A673 (cell line): ENCODE results near the gene XRCC4.

ENCODE experiments used
- EZH2 ChIP-seq: fragments of 200-600 bp; sonication (generic); IDR thresholded peaks from 2 replicates; pipeline ENCODE4 v1.6.1; 2017; ENCODE audit warnings: borderline replicate concordance, low read depth, mild to moderate bottlenecking, mixed read lengths, antibody characterized with exemption, low read length; ENCODE audit not compliant: poor library complexity, severe bottlenecking
- TF ChIP-seq, protein P1 (sequence below): fragments of 300-800, 200-600 bp; sonication (generic); conservative IDR thresholded peaks from 2 replicates; pipeline ENCODE4 v1.5.1; 2017; ENCODE audit warnings: low read depth, mild to moderate bottlenecking, antibody characterized with exemption, low read length, moderate library complexity, mixed read lengths

DNA sequence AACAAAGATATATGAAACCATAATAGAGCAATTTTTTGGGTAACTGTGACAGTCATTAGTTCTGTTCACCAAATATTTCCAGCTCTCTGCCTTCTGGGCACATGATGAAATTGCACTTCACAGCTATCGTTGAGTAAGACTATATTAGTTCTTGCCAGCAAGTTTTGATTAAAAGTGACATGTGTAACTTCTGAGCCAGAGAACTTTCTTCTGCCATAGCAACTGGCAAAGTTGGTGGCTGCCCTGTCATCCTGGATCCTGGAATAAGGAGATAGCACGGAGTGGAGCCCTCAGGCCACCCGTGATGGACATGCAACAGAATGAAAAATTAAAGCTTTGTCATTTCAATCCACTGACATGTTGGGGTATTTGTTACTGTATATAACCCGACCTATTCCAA lies 199.8 kb downstream of the XRCC4 start:
- TF ChIP-seq, protein P1, sequence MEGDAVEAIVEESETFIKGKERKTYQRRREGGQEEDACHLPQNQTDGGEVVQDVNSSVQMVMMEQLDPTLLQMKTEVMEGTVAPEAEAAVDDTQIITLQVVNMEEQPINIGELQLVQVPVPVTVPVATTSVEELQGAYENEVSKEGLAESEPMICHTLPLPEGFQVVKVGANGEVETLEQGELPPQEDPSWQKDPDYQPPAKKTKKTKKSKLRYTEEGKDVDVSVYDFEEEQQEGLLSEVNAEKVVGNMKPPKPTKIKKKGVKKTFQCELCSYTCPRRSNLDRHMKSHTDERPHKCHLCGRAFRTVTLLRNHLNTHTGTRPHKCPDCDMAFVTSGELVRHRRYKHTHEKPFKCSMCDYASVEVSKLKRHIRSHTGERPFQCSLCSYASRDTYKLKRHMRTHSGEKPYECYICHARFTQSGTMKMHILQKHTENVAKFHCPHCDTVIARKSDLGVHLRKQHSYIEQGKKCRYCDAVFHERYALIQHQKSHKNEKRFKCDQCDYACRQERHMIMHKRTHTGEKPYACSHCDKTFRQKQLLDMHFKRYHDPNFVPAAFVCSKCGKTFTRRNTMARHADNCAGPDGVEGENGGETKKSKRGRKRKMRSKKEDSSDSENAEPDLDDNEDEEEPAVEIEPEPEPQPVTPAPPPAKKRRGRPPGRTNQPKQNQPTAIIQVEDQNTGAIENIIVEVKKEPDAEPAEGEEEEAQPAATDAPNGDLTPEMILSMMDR = no peak
- TF ChIP-seq EZH2 = no peak
